Endothelial cell of umbilical vein (primary cell): Measurements from ENCODE around the gene FBXO33. TPM values are rescaled to one million over a fixed set of nuclear protein-coding genes. Genes with fewer than 3 reads are reported as not detected.

ENCODE experiments used
- BruUV-seq: library from RNA; stranded (reverse); fragments of 400-500 nt; replicated peaks from 2 replicates; lab custom pipeline; 2021; lab: Mats Ljungman, UMichigan
- CTCF ChIA-PET: fragments of 300-600, 350-600 bp; sonication (Branson Sonifier 250); formaldehyde crosslinking; loops from one replicate; lab custom pipeline; 2021; ENCODE audit warnings: antibody characterized with exemption, inconsistent platforms; lab: Charles Lee
- POLR2A ChIA-PET: fragments of 300-600, 350-600 bp; sonication (Branson Sonifier 250); formaldehyde crosslinking; loops from one replicate; lab custom pipeline; 2021; ENCODE audit warnings: antibody characterized with exemption, inconsistent platforms; lab: Charles Lee
- DNase-seq: peaks from one replicate; pipeline ENCODE4 v3.0.0-alpha.2; 2011; ENCODE audit warnings: low read depth, low spot score
- FAIRE-seq: peaks from 2 replicates; lab custom pipeline; 2011; peaks lifted over from hg19 to GRCh38; lab: Jason Lieb, UNC
- H2AFZ ChIP-seq: 2 replicates; pipeline ENCODE4 v1.6.0; 2012; ENCODE audit warnings: low read depth, low read length, control low read depth, inconsistent platforms
- H3K27ac ChIP-seq: 2 replicates; pipeline ENCODE4 v1.5.1; 2011; ENCODE audit warnings: low read depth, mild to moderate bottlenecking, control low read depth, low read length, moderate library complexity; ENCODE audit not compliant: insufficient read depth
- H3K27me3 ChIP-seq, 2 experiments: 2 replicates each; pipeline versions ENCODE4 v1.6.0 to v1.6.1; 2011; ENCODE audit warnings: low read length in 2 of 2, mixed read lengths in 1 of 2; ENCODE audit not compliant: control insufficient read depth in 2 of 2, insufficient read depth in 2 of 2
- H3K36me3 ChIP-seq, 2 experiments: 2 replicates in 1 of 2; 3 replicates in 1 of 2; pipeline ENCODE4 v1.5.1; 2011; ENCODE audit warnings: low read length in 2 of 2, mild to moderate bottlenecking in 1 of 2, moderate library complexity in 1 of 2; ENCODE audit not compliant: control insufficient read depth in 2 of 2, insufficient read depth in 2 of 2; ENCODE audit errors: extremely low read depth in 1 of 2
- H3K4me1 ChIP-seq: 3 replicates; pipeline ENCODE4 v1.5.1; 2011; ENCODE audit warnings: mild to moderate bottlenecking, low read length; ENCODE audit not compliant: control insufficient read depth, insufficient read depth; ENCODE audit errors: extremely low read depth
- H3K4me2 ChIP-seq: 2 replicates; pipeline ENCODE4 v1.6.1; 2011; ENCODE audit warnings: low read length, control low read depth, mixed read lengths; ENCODE audit not compliant: insufficient read depth
- H3K4me3 ChIP-seq, 3 experiments: fragments of 200-600 bp in 1 of 3; sonication (generic), shearing (Covaris generic) in 1 of 3; replicated peaks in 1 of 3; 2 replicates each; pipeline ENCODE4 v1.5.1; 2011 to 2016; ENCODE audit warnings: control low read depth in 3 of 3, low read length in 3 of 3, mild to moderate bottlenecking in 2 of 3, inconsistent platforms in 1 of 3, low read depth in 1 of 3, moderate library complexity in 1 of 3; ENCODE audit not compliant: insufficient read depth in 1 of 3
- H3K79me2 ChIP-seq: 2 replicates; pipeline ENCODE4 v1.6.0; 2012; ENCODE audit warnings: low read length, inconsistent platforms; ENCODE audit not compliant: control insufficient read depth, insufficient read depth
- H3K9ac ChIP-seq: replicated peaks from 2 replicates; pipeline ENCODE3; 2011; ENCODE audit warnings: low read length, control low read depth; ENCODE audit not compliant: insufficient read depth; ENCODE audit errors: extremely low read depth
- H3K9me1 ChIP-seq: replicated peaks from 3 replicates; pipeline ENCODE4 v1.6.0; 2011; ENCODE audit warnings: mild to moderate bottlenecking, low read length; ENCODE audit not compliant: control insufficient read depth, insufficient read depth; ENCODE audit errors: extremely low read depth
- H3K9me3 ChIP-seq: replicated peaks from 2 replicates; pipeline ENCODE4 v1.5.1; 2012; ENCODE audit warnings: low read length, inconsistent platforms; ENCODE audit not compliant: control insufficient read depth, insufficient read depth
- H4K20me1 ChIP-seq: replicated peaks from 2 replicates; pipeline ENCODE3; 2011; ENCODE audit warnings: mild to moderate bottlenecking, low read length; ENCODE audit not compliant: control insufficient read depth, insufficient read depth; ENCODE audit errors: extremely low read depth
- EZH2 ChIP-seq: IDR thresholded peaks from 2 replicates; pipeline ENCODE4 v1.6.1; 2012; ENCODE audit warnings: borderline replicate concordance, low read depth, mild to moderate bottlenecking, moderate library complexity, low read length, inconsistent platforms; ENCODE audit not compliant: severe bottlenecking
- FOS ChIP-seq: IDR thresholded peaks from 2 replicates; pipeline ENCODE4 v1.6.1; 2011; ENCODE audit warnings: mild to moderate bottlenecking, low read length, moderate library complexity, borderline replicate concordance; ENCODE audit not compliant: insufficient read depth
- GATA2 ChIP-seq: IDR thresholded peaks from 2 replicates; pipeline ENCODE4 v1.7.0; 2011; ENCODE audit warnings: low read depth, mild to moderate bottlenecking, moderate library complexity, mixed read lengths, low read length; ENCODE audit not compliant: insufficient read length, insufficient read depth
- JUN ChIP-seq: IDR thresholded peaks from 2 replicates; pipeline ENCODE4 v1.6.1; 2011; ENCODE audit warnings: borderline replicate concordance, low read depth; ENCODE audit not compliant: insufficient read length, insufficient read depth
- MYC ChIP-seq: IDR thresholded peaks from one replicate; pipeline ENCODE4 v1.6.1; 2011; ENCODE audit warnings: mild to moderate bottlenecking, low read depth, low read length
- POLR2A ChIP-seq: IDR thresholded peaks from 2 replicates; pipeline ENCODE4 v1.6.1; 2012; ENCODE audit warnings: low read depth, mild to moderate bottlenecking, control low read depth, low read length
- POLR2AphosphoS5 ChIP-seq: IDR thresholded peaks from 2 replicates; pipeline ENCODE4 v1.6.1; 2012; ENCODE audit warnings: low read depth, mild to moderate bottlenecking, control low read depth, low read length, moderate library complexity; ENCODE audit not compliant: insufficient read depth
- dilution Hi-C: fragments of 300-500 bp; cut with MboI; formaldehyde crosslinking; loops from one replicate; pipeline ENCODE4 v1.15.0; 2019; ENCODE audit warnings: low sequenced_read_pairs; ENCODE audit not compliant: extremely low pct_ligation_motif_present
- intact Hi-C: fragments of 100-400 bp; cut with micrococcal nuclease; formaldehyde crosslinking; loops from one replicate; pipeline ENCODE4 v1.10.0; 2022
- polyA plus RNA-seq, 4 experiments: library from polyadenylated mRNA; depleted of rRNA in 3 of 4; stranded (reverse) in 3 of 4; unstranded in 1 of 4; fragments of >200 nt; gene quantifications; 2 replicates each; pipeline versions ENCODE4 v1.2.1 to v1.2.3, GENCODE V29; 2011 to 2012; ENCODE audit warnings: missing spikeins in 1 of 4
- total RNA-seq: library from RNA; stranded (reverse); gene quantifications from 2 replicates; pipeline ENCODE4 v1.2.3, GENCODE V29; 2021
- TF ChIP-seq, protein P1 (sequence below), 2 donors: IDR thresholded peaks; 1 replicate in 1 of 2; 2 replicates in 1 of 2; pipeline ENCODE4 v1.5.1; 2011; ENCODE audit warnings: low read length in 2 of 2, mild to moderate bottlenecking in 2 of 2, moderate library complexity in 2 of 2, control low read depth in 1 of 2, inconsistent platforms in 1 of 2, low read depth in 1 of 2; ENCODE audit not compliant: insufficient read depth in 1 of 2; ENCODE audit errors: extremely low read depth in 1 of 2
- TF ChIP-seq, protein P2 (sequence below): IDR thresholded peaks from 2 replicates; pipeline ENCODE4 v1.6.1; 2011; ENCODE audit not compliant: insufficient read depth, insufficient read length

FBXO33 gene
- total and polyA plus RNA-seq, 2 donors (not counting 3 experiments of a cell fraction or from before 2014, with no cell fraction given), result 4.2 to 5.0 TPM

DNA sequence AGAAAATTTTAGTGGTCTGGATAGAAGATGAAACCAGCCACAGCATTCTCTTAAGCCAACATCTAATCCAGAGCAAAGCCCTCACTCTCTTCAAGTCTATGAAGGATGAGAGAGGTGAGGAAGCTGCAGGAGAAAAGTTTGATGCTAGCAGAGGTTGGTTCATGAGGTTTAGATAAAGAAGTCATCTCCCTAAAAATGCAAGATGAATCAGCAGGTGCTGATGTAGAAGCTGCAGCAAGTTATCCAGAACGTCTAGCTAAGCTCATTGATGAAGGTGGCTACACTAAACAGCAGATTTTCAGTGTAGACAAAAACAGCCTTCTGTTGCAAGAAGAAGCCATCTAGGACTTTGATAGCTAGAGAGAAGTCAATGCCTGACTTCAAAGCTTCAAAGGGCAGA, 48.5 kb downstream of the FBXO33 start:
- no peaks in the 10 kb centered on the region for H3K27me3 ChIP-seq
- dilution Hi-C loops, result no loop called here
- no peak overlapping the region for H3K4me3 ChIP-seq
- H2AFZ ChIP-seq, result no peak overlapping the region
- H3K9me1 ChIP-seq, result no peaks in the 10 kb centered on the region
- H3K36me3 ChIP-seq, result no peaks in the 10 kb centered on the region
- H3K79me2 ChIP-seq, result no peaks in the 10 kb centered on the region
- H4K20me1 ChIP-seq, result no peaks in the 10 kb centered on the region
- H3K4me2 ChIP-seq, result no peak overlapping the region
- no peak overlapping the region for H3K9ac ChIP-seq
- CTCF ChIA-PET, result interaction anchor here (0.9 to 1.7 kb wide), 4 partner anchors 9 to 54 kb away, joined by 3 to 4 read pairs (median 3); no protein-coding TSS in a partner anchor
- H3K4me1 ChIP-seq, result no peaks in the 10 kb centered on the region
- intact Hi-C loops, result no loop called here
- H3K27ac ChIP-seq, result no peak overlapping the region
- H3K9me3 ChIP-seq, result no peaks in the 10 kb centered on the region
- FAIRE-seq (no peak), DNase-seq (no peak)
- POLR2A ChIA-PET, result no interaction called here
- TF ChIP-seq, protein P1, sequence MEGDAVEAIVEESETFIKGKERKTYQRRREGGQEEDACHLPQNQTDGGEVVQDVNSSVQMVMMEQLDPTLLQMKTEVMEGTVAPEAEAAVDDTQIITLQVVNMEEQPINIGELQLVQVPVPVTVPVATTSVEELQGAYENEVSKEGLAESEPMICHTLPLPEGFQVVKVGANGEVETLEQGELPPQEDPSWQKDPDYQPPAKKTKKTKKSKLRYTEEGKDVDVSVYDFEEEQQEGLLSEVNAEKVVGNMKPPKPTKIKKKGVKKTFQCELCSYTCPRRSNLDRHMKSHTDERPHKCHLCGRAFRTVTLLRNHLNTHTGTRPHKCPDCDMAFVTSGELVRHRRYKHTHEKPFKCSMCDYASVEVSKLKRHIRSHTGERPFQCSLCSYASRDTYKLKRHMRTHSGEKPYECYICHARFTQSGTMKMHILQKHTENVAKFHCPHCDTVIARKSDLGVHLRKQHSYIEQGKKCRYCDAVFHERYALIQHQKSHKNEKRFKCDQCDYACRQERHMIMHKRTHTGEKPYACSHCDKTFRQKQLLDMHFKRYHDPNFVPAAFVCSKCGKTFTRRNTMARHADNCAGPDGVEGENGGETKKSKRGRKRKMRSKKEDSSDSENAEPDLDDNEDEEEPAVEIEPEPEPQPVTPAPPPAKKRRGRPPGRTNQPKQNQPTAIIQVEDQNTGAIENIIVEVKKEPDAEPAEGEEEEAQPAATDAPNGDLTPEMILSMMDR (IDR thresholded peaks at IDR 0.05; ENCODE audit: extremely low read depth in 1 of 2, insufficient read depth in 1 of 2, low read depth in 1 of 2, low read length in 2 of 2), result no peak
- no TSS peak for BruUV-seq

DNA sequence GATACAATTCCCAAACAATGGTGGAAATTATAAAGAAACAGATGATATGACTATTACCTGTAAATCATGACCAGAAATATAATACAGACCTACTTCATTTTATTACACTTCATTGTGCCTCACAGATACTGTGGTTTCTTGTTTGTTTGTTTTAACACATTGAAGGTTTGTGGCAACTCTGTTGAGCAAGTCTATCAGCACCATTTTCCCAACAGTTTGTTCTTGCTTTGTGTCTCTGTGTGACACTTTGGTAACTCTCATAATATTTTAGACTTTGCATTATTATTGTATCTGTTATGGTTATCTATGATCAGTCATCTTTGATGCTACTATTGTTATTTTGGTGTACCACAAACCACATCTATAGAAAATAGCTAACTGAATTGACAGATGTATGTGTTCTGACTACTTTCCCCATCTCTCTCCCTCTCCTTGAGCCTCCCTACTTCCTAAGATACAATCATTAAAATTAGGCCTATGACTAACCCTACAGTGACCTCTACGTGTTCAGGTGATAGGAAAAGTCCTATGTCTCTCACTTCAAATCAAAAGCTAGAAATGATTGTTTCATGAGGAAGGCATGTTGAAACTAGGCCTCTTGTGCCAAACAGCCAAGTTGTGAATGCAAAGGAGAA, 49.1 kb downstream of the FBXO33 start:
- DNase-seq, result no peak
- no peak overlapping the region for H3K4me2 ChIP-seq
- H3K79me2 ChIP-seq, result no peaks in the 10 kb centered on the region
- H3K4me3 ChIP-seq, result no peak overlapping the region
- no peaks in the 10 kb centered on the region for H3K4me1 ChIP-seq
- no peaks in the 10 kb centered on the region for H4K20me1 ChIP-seq
- intact Hi-C loops (no loop called here), dilution Hi-C loops (no loop called here)
- H3K27me3 ChIP-seq, result no peaks in the 10 kb centered on the region
- no peak overlapping the region for H3K9ac ChIP-seq
- CTCF ChIA-PET, result interaction anchor here (0.7 to 1.8 kb wide), 6 partner anchors 9 to 169 kb away, joined by 3 to 4 read pairs (median 3); no protein-coding TSS in a partner anchor
- H2AFZ ChIP-seq, result no peak overlapping the region
- no peaks in the 10 kb centered on the region for H3K9me3 ChIP-seq
- TF ChIP-seq, protein P2, sequence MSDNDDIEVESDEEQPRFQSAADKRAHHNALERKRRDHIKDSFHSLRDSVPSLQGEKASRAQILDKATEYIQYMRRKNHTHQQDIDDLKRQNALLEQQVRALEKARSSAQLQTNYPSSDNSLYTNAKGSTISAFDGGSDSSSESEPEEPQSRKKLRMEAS, result no peak
- TF ChIP-seq POLR2A (no peak), POLR2AphosphoS5 (no peak), JUN (no peak), FOS (no peak), MYC (no peak), GATA2 (no peak), EZH2 (no peak)
- TF ChIP-seq, protein P1 (IDR thresholded peaks at IDR 0.05; ENCODE audit: extremely low read depth in 1 of 2, insufficient read depth in 1 of 2, low read depth in 1 of 2, low read length in 2 of 2), result no peak
- POLR2A ChIA-PET, result no interaction called here
- no peaks in the 10 kb centered on the region for H3K36me3 ChIP-seq
- no peak overlapping the region for H3K27ac ChIP-seq
- no peak for FAIRE-seq
- H3K9me1 ChIP-seq, result no peaks in the 10 kb centered on the region
- BruUV-seq, result no TSS peak
